NCI-H82 treated with DMSO at 0.1 percent for 48 hours (cell line): ENCODE data around the gene STAM2.
"Not testable (repeated sequence)": the region's sequence is repeated elsewhere in the genome, so short reads cannot be mapped to it uniquely, and the experiment has no call there.

ENCODE experiments used
- DNase-seq: peaks from one replicate; lab custom pipeline; 2025; ENCODE audit not compliant: unreplicated experiment; lab: John Stamatoyannopoulos, UW

STAM2 gene

GRCh38 chr2:152173831-152174230, 1.7 kb downstream of the STAM2 start:
- DNase-seq = no peak

GRCh38 chr2:152172201-152172785, 3.3 kb downstream of the STAM2 start:
- not testable (repeated sequence) for DNase-seq

- DNase-seq = no peak
Measured at GRCh38 chr2:152171718-152172117, 3.8 kb downstream of the STAM2 start.

- DNase-seq = not testable (repeated sequence)
Measured at GRCh38 chr2:152169158-152169557, 6.4 kb downstream of the STAM2 start.

- DNase-seq = not testable (repeated sequence)
Measured at GRCh38 chr2:152167470-152167869, 8.1 kb downstream of the STAM2 start.

- no peak for DNase-seq
Measured at GRCh38 chr2:152167065-152167464, 8.5 kb downstream of the STAM2 start.

GRCh38 chr2:152166633-152167032, 8.9 kb downstream of the STAM2 start:
- no peak for DNase-seq

- DNase-seq = no peak
Measured at GRCh38 chr2:152165780-152166179, 9.8 kb downstream of the STAM2 start.

GRCh38 chr2:152165306-152165705, 10.3 kb downstream of the STAM2 start:
- no peak for DNase-seq

GRCh38 chr2:152163669-152164068, 11.9 kb downstream of the STAM2 start:
- not testable (repeated sequence) for DNase-seq

GRCh38 chr2:152162141-152162540, 13.4 kb downstream of the STAM2 start:
- DNase-seq = no peak

GRCh38 chr2:152161598-152161997, 14.0 kb downstream of the STAM2 start:
- DNase-seq = no peak

GRCh38 chr2:152160378-152160777, 15.2 kb downstream of the STAM2 start:
- DNase-seq = not testable (repeated sequence)

GRCh38 chr2:152157253-152157652, 18.3 kb downstream of the STAM2 start:
- no peak for DNase-seq

- DNase-seq = no peak
Measured at GRCh38 chr2:152155209-152155608, 20.4 kb downstream of the STAM2 start.

- no peak for DNase-seq
Measured at GRCh38 chr2:152154462-152154861, 21.1 kb downstream of the STAM2 start.

GRCh38 chr2:152134488-152135280, 40.9 kb downstream of the STAM2 start:
- DNase-seq = no peak

- DNase-seq = no peak
Measured at GRCh38 chr2:152132306-152132705, 43.3 kb downstream of the STAM2 start.

- no peak for DNase-seq
Measured at GRCh38 chr2:152127628-152128027, 47.9 kb downstream of the STAM2 start.

GRCh38 chr2:152126664-152127063, 48.9 kb downstream of the STAM2 start:
- no peak for DNase-seq

GRCh38 chr2:152122161-152122560, 53.4 kb downstream of the STAM2 start:
- DNase-seq = no peak

- no peak for DNase-seq
Measured at GRCh38 chr2:152120430-152120829, 55.1 kb downstream of the STAM2 start.

- DNase-seq = no peak
Measured at GRCh38 chr2:152115952-152116351, 59.6 kb downstream of the STAM2 start.
